Gastroesophageal sphincter (tissue), 4 donors: ENCODE data around the gene PXMP2. TPM values are rescaled to one million over a fixed set of nuclear protein-coding genes. Genes with fewer than 3 reads are reported as not detected.

Experiments
- ATAC-seq: fragments of 150-250 bp; one replicate; pipeline ENCODE4 v1.9.1; 2016; ENCODE audit warnings: mild to moderate bottlenecking, moderate library complexity
- H3K27ac ChIP-seq, 4 donors: fragments of 200-600 bp; sonication (generic) in 3 of 4; 1 replicate in 3 of 4; 2 replicates in 1 of 4; pipeline ENCODE4 v1.5.1; 2016 to 2019
- H3K27me3 ChIP-seq: fragments of 200-600 bp; sonication (generic); one replicate; pipeline ENCODE4 v1.5.1; 2019
- H3K36me3 ChIP-seq, 2 donors: fragments of 200-600 bp; sonication (generic); one replicate each; pipeline ENCODE4 v1.5.1; 2019; ENCODE audit warnings: control low read depth in 1 of 2
- H3K4me1 ChIP-seq, 3 donors: fragments of 200-600 bp; sonication (generic); 1 replicate in 2 of 3; 2 replicates in 1 of 3; pipeline ENCODE4 v1.5.1; 2016 to 2019; ENCODE audit warnings: control low read depth in 2 of 3
- H3K4me3 ChIP-seq, 2 donors: fragments of 200-600 bp; sonication (generic); one replicate each; pipeline ENCODE4 v1.5.1; 2019; ENCODE audit warnings: mild to moderate bottlenecking in 1 of 2, moderate library complexity in 1 of 2
- H3K9me3 ChIP-seq, 3 donors: fragments of 200-600 bp; sonication (generic); one replicate each; pipeline ENCODE4 v1.5.1; 2017 to 2019; ENCODE audit warnings: control low read depth in 2 of 3
- CTCF ChIP-seq, 4 experiments: fragments of 200-600 bp in 2 of 4; fragments of 450-650 bp in 2 of 4; sonication (generic) in 1 of 4; IDR thresholded peaks; one replicate each; pipeline ENCODE4 v1.5.1; 2017 to 2019; ENCODE audit warnings: antibody characterized with exemption in 4 of 4, mild to moderate bottlenecking in 2 of 4, moderate library complexity in 2 of 4
- EP300 ChIP-seq: sonication (generic); formaldehyde crosslinking; IDR thresholded peaks from one replicate; pipeline ENCODE4 v1.6.1; 2017; ENCODE audit warnings: antibody characterized with exemption, mild to moderate bottlenecking
- POLR2A ChIP-seq, 2 donors: fragments of 450-650 bp; IDR thresholded peaks; one replicate each; pipeline ENCODE4 v1.6.1; 2017; ENCODE audit warnings: antibody characterized with exemption in 2 of 2, mild to moderate bottlenecking in 2 of 2, moderate library complexity in 1 of 2
- POLR2AphosphoS5 ChIP-seq: sonication (generic); formaldehyde crosslinking; IDR thresholded peaks from one replicate; pipeline ENCODE4 v1.6.1; 2017; ENCODE audit warnings: antibody characterized with exemption
- WGBS, 2 donors: methylation state at CpG; one replicate each; pipeline ENCODE4 v1.1.5; 2018; ENCODE audit warnings: low coverage in 1 of 2; 5-methylcytosine and 5-hydroxymethylcytosine counted together
- small RNA-seq, 4 donors: library from RNA; depleted of rRNA; stranded (forward); fragments of <200 nt; gene quantifications; one replicate each; pipeline ENCODE3, GENCODE V24; 2016
- total RNA-seq, 4 donors: library from RNA; depleted of rRNA; stranded (reverse); fragments of >200 nt; gene quantifications; one replicate each; pipeline ENCODE4 v1.1.0, GENCODE V29; 2016

The PXMP2 gene
- total RNA-seq, 4 donors from 2014 or later, result 31.9 to 68.8 (median 55.4) TPM

GRCh38 chr12:132754160-132754932, 67.0 kb downstream of the PXMP2 start:
- ATAC-seq, result no peak
- Histone ChIP-seq H3K27me3 (no peaks in the 10 kb centered on the region), H3K4me3 (no peak overlapping the region), H3K27ac (no peak overlapping the region), H3K9me3 (no peaks in the 10 kb centered on the region), H3K4me1 (peaks cover 0 to 3% (median 0%) of the 10 kb centered on the region in 3 donors), H3K36me3 (peaks cover 0 to 96% of the 10 kb centered on the region in 2 donors)
- WGBS, 2 donors, result 78 to 81% methylated on average over 10 to 14 of the region's 14 CpGs
- TF ChIP-seq CTCF (IDR thresholded peaks at IDR 0.05) (no peak), POLR2A (IDR thresholded peaks at IDR 0.05) (no peak), POLR2AphosphoS5 (no peak), EP300 (no peak)

Small RNA genes lying within 50 kb of the gene (small RNA-seq; reads per million reads assigned to genes)
- 0 reads per million in 4 donors for gene RNA5SP379

Other genes starting within 250 kb of the PXMP2 start
- 10 to 100 TPM in 2 of 4 donors, 1 to 10 TPM in 2; 8.5 to 24.7 (median 15.5) TPM for gene FBRSL1, start 197.4 kb upstream of the PXMP2 start, total RNA-seq
- gene LRCOL1, start 77.0 kb upstream of the PXMP2 start, total RNA-seq, result not detected
- gene P2RX2, start 68.8 kb upstream of the PXMP2 start, total RNA-seq, result 1 to 10 TPM in 3 of 4 donors, under 1 TPM in 1; 0.47 to 3.9 (median 3.3) TPM
- gene POLE, start 245 bp upstream of the PXMP2 start, total RNA-seq, result 10 to 100 TPM in 3 of 4 donors, 1 to 10 TPM in 1; 7.2 to 63.8 (median 23.3) TPM
- 10 to 100 TPM; 23.8 to 29.6 (median 26.1) TPM for gene PGAM5, start 23.3 kb downstream of the PXMP2 start, total RNA-seq
- gene ANKLE2, start 74.2 kb downstream of the PXMP2 start, total RNA-seq, result 10 to 100 TPM; 33.1 to 61.5 (median 49.9) TPM
- 100 to 1,000 TPM in 1 of 4 donors, 10 to 100 TPM in 3; 54.8 to 126 (median 74.1) TPM for gene GOLGA3, start 141.3 kb downstream of the PXMP2 start, total RNA-seq
- gene CHFR, start 200.0 kb downstream of the PXMP2 start, total RNA-seq, result 10 to 100 TPM; 30.8 to 42.1 (median 36.8) TPM